Measurements from ENCODE around the gene P2RY12.

The P2RY12 gene

DNA sequence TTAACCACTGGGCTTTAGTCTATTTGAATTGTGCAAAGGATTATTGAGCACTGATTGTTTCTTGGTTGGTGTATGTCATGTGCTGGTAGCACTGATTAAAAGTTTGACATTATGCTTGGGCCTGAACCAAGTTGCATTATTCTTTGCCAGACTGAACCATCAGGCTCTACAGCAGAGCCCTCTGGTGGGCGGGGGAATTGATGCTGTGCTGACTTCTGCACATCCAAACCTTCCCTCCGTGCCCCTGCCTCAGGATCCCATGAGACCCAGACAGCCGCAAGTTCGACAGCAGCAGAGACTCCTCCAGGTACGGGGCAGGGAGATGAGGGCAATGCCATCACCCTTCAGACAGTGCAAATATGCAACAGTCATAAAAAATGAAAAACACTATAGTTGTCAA lies 28.4 kb upstream of the P2RY12 start:
- no peak for DNase-seq (ENCODE audit: extremely low read depth, insufficient read length)
- TF ChIP-seq, protein P1, sequence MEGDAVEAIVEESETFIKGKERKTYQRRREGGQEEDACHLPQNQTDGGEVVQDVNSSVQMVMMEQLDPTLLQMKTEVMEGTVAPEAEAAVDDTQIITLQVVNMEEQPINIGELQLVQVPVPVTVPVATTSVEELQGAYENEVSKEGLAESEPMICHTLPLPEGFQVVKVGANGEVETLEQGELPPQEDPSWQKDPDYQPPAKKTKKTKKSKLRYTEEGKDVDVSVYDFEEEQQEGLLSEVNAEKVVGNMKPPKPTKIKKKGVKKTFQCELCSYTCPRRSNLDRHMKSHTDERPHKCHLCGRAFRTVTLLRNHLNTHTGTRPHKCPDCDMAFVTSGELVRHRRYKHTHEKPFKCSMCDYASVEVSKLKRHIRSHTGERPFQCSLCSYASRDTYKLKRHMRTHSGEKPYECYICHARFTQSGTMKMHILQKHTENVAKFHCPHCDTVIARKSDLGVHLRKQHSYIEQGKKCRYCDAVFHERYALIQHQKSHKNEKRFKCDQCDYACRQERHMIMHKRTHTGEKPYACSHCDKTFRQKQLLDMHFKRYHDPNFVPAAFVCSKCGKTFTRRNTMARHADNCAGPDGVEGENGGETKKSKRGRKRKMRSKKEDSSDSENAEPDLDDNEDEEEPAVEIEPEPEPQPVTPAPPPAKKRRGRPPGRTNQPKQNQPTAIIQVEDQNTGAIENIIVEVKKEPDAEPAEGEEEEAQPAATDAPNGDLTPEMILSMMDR (IDR thresholded peaks at IDR 0.05; ENCODE audit: insufficient read depth, low read length, poor library complexity, severe bottlenecking): no peak
- Histone ChIP-seq H3K36me3 (ENCODE audit: control insufficient read depth, insufficient read depth, low read length) (no peaks in the 10 kb centered on the region), H3K4me3 (replicated peaks; ENCODE audit: low read depth, low read length) (no peak overlapping the region), H3K27me3 (replicated peaks; ENCODE audit: control insufficient read depth, insufficient read depth, low read length) (no peaks in the 10 kb centered on the region)

DNA sequence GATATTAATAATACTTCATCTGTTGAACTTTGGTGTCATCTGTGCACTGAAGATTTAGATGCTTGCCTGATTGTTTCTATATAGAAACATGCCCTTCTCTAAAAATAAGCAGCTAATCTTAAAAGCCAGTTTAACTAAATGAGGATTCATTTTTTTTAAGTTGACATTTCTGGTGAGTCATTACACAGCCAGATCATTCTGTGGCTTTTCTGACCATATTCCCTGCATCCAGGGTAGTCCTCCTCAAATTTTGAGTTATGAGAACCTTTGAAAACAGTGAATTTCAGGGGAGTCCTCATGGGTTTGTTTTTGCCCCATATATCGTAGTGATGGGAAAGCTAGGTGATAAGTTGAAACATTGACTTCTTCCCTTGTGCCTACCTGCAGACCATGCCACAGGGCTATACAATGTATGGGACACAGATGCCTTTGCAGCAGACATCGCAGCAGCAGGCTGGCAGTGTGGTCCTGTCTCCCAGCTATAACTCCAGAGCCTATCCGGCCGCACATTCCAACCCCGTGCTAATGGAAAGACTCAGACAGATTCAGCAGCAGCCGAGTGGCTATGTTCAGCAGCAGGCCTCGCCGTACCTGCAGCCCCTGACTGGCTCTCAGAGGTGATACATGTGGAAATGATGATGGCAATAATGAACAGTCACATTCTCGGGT lies 26.5 kb upstream of the P2RY12 start:
- TF ChIP-seq, protein P1 (IDR thresholded peaks at IDR 0.05; ENCODE audit: insufficient read depth, low read length, poor library complexity, severe bottlenecking): no peak
- no peak for DNase-seq (ENCODE audit: extremely low read depth, insufficient read length)
- Histone ChIP-seq H3K36me3 (ENCODE audit: control insufficient read depth, insufficient read depth, low read length) (no peaks in the 10 kb centered on the region), H3K27me3 (replicated peaks; ENCODE audit: control insufficient read depth, insufficient read depth, low read length) (no peaks in the 10 kb centered on the region), H3K4me3 (replicated peaks; ENCODE audit: low read depth, low read length) (no peak overlapping the region)

DNA sequence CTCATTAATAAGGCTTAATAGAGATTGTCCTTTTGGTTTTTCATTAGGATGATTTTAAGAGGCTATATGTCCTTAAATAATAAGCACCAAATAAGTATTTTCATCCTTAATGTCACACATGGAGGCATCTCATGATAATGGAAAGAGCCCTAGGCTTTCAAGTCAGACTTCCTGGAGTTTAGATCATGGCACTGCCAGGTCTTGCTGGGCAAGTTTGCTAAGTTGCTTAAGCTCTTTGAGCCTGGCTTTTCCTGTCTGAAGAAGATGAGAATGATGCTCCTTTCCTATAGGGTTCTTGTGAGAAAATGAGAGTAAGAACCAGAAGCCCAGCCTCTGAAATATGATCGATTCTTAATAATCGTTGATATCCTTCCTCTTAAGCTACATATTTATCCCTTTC lies 23.4 kb upstream of the P2RY12 start:
- no peaks in the 10 kb centered on the region; the same call in 1 of the 2 replicates for H3K27me3 ChIP-seq (replicated peaks; ENCODE audit: control insufficient read depth, insufficient read depth, low read length)
- DNase-seq (ENCODE audit: extremely low read depth, insufficient read length): no peak
- TF ChIP-seq, protein P1 (IDR thresholded peaks at IDR 0.05; ENCODE audit: insufficient read depth, low read length, poor library complexity, severe bottlenecking): no peak
- no peaks in the 10 kb centered on the region for H3K36me3 ChIP-seq (ENCODE audit: control insufficient read depth, insufficient read depth, low read length)
- no peak overlapping the region for H3K4me3 ChIP-seq (replicated peaks; ENCODE audit: low read depth, low read length)

- no peak overlapping the region for H3K4me3 ChIP-seq (replicated peaks; ENCODE audit: low read depth, low read length)
- H3K27me3 ChIP-seq (replicated peaks; ENCODE audit: control insufficient read depth, insufficient read depth, low read length): no peaks in the 10 kb centered on the region; the same call in 1 of the 2 replicates
- no peak for DNase-seq (ENCODE audit: extremely low read depth, insufficient read length)
- H3K36me3 ChIP-seq (ENCODE audit: control insufficient read depth, insufficient read depth, low read length): no peaks in the 10 kb centered on the region
- TF ChIP-seq, protein P1 (IDR thresholded peaks at IDR 0.05; ENCODE audit: insufficient read depth, low read length, poor library complexity, severe bottlenecking): no peak
These were observed 19.8 kb upstream of the P2RY12 start for GRCh38 chr3:151404316-151404715.

DNA sequence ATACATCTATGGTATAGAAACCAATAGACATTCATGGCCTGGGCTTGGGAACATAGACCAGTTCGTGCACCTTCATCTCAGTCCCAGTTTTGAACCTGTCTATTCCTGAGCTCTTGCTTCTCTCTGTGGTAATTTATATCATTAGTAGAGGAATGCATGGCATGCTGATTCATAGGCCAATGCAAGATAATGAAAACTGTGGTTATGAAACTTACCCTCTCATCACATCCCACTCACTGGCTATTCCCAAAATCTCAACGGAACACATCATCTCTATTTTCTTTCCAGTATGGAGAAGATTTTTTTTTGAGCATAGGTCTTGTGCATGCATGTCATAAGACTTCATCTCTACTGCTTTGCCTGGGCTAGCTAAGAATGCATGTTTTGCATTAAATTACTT lies 18.7 kb upstream of the P2RY12 start:
- H3K36me3 ChIP-seq (ENCODE audit: control insufficient read depth, insufficient read depth, low read length): no peaks in the 10 kb centered on the region
- H3K27me3 ChIP-seq (replicated peaks; ENCODE audit: control insufficient read depth, insufficient read depth, low read length): no peaks in the 10 kb centered on the region; the same call in 1 of the 2 replicates
- no peak overlapping the region for H3K4me3 ChIP-seq (replicated peaks; ENCODE audit: low read depth, low read length)
- TF ChIP-seq, protein P1 (IDR thresholded peaks at IDR 0.05; ENCODE audit: insufficient read depth, low read length, poor library complexity, severe bottlenecking): no peak
- no peak for DNase-seq (ENCODE audit: extremely low read depth, insufficient read length)

- TF ChIP-seq, protein P1 (IDR thresholded peaks at IDR 0.05; ENCODE audit: insufficient read depth, low read length, poor library complexity, severe bottlenecking): no peak
- DNase-seq (ENCODE audit: extremely low read depth, insufficient read length): no peak
- H3K36me3 ChIP-seq (ENCODE audit: control insufficient read depth, insufficient read depth, low read length): no peaks in the 10 kb centered on the region
These were observed 17.8 kb upstream of the P2RY12 start for GRCh38 chr3:151402349-151402748.

More at GRCh38 chr3:151402349-151402748, 17.8 kb upstream of the P2RY12 start:
- Histone ChIP-seq H3K27me3 (replicated peaks; ENCODE audit: control insufficient read depth, insufficient read depth, low read length) (no peaks in the 10 kb centered on the region; the same call in 1 of the 2 replicates), H3K4me3 (replicated peaks; ENCODE audit: low read depth, low read length) (no peak overlapping the region)

All from GM06990 (cell line).